CMK (cell line): ENCODE results near the gene CCT8L2.
"Not testable (repeated sequence)": the region's sequence is repeated elsewhere in the genome, so short reads cannot be mapped to it uniquely, and the experiment has no call there.

Experiments
- DNase-seq: peaks from one replicate; pipeline ENCODE4 v3.0.0-alpha.2; 2010; ENCODE audit warnings: low read depth

The CCT8L2 gene

GRCh38 chr22:16592710-16593109, at the start of gene CCT8L2:
CCT8L2 (minus strand) TSS chr22:16592810; CDS start chr22:16592550, 260 bp downstream.
- DNase-seq = not testable (repeated sequence)

GRCh38 chr22:16635442-16635841, 42.8 kb upstream of the CCT8L2 start:
- not testable (repeated sequence) for DNase-seq

- not testable (repeated sequence) for DNase-seq
Observed at GRCh38 chr22:16634092-16634491, 41.5 kb upstream of the CCT8L2 start.

- DNase-seq = not testable (repeated sequence)
Observed at GRCh38 chr22:16628476-16628875, 35.9 kb upstream of the CCT8L2 start.

- DNase-seq = not testable (repeated sequence)
Observed at GRCh38 chr22:16625018-16625417, 32.4 kb upstream of the CCT8L2 start.

GRCh38 chr22:16623595-16623994, 31.0 kb upstream of the CCT8L2 start:
- not testable (repeated sequence) for DNase-seq

GRCh38 chr22:16617516-16617915, 24.9 kb upstream of the CCT8L2 start:
- DNase-seq = not testable (repeated sequence)

GRCh38 chr22:16616390-16616938, 23.9 kb upstream of the CCT8L2 start:
- not testable (repeated sequence) for DNase-seq

GRCh38 chr22:16615606-16616245, 23.1 kb upstream of the CCT8L2 start:
- DNase-seq = not testable (repeated sequence)

GRCh38 chr22:16609548-16610261, 17.1 kb upstream of the CCT8L2 start:
- no peak for DNase-seq

GRCh38 chr22:16608931-16609330, 16.3 kb upstream of the CCT8L2 start:
- no peak for DNase-seq

GRCh38 chr22:16604257-16604998, 11.8 kb upstream of the CCT8L2 start:
- not testable (repeated sequence) for DNase-seq

GRCh38 chr22:16603770-16604242, 11.2 kb upstream of the CCT8L2 start:
- DNase-seq = not testable (repeated sequence)

GRCh38 chr22:16603448-16603768, 10.8 kb upstream of the CCT8L2 start:
- DNase-seq = no peak

GRCh38 chr22:16602728-16603447, 10.3 kb upstream of the CCT8L2 start:
- not testable (repeated sequence) for DNase-seq

- DNase-seq = not testable (repeated sequence)
Observed at GRCh38 chr22:16602224-16602727, 9.7 kb upstream of the CCT8L2 start.

- DNase-seq = no peak
Observed at GRCh38 chr22:16601437-16602223, 9.0 kb upstream of the CCT8L2 start.

- DNase-seq = not testable (repeated sequence)
Observed at GRCh38 chr22:16600644-16601436, 8.2 kb upstream of the CCT8L2 start.

GRCh38 chr22:16599648-16600047, 7.0 kb upstream of the CCT8L2 start:
- not testable (repeated sequence) for DNase-seq

- DNase-seq = not testable (repeated sequence)
Observed at GRCh38 chr22:16595251-16595650, 2.6 kb upstream of the CCT8L2 start.
